ENCODE data around the gene ECM1.
A peak's percentile ranks its signal among the peaks of the same experiment; 100 is the strongest.

Gene ECM1

DNA sequence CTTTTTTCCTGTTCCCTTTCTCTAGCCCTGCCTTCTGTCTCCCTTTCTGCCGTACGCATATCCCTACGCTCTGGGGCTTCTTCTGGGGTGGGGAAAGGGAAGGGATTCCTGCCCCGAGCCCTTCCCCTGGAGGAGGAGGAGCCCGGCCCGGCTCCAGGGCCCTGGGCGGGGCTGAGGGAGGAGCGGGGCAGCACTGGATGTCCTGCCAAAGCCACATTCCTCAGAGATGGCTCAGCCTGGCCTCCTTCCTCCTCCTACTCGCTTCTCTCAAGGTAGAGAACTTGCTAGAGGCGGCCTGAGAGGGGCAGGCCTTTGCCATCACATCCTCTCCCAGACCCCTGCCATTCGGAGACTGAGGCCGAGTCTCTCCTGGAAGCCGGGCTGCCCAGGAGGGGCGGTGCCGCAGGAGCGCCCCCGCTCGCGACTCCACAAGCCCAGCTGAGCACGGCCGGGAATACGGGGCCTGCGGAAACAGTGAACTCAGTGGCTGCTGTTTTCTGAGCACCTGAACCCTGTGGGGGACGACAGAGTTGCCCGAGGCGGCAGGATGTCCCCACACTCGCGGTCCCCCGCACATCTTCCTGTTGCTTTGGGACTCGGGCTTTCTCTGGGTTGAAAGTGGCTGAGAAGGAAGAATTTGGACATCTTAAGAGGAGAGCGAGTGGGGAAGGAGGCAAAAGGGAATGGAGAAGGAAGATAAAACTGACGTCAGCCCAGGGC, 53.5 kb downstream of the ECM1 start:
- no peaks in the 10 kb centered on the region for H3K9me3 ChIP-seq (ENCODE audit: severe bottlenecking)
- peak overlapping the region; percentile 72 for H3K4me3 ChIP-seq (ENCODE audit: low read depth, low read length)
- H3K27me3 ChIP-seq (ENCODE audit: insufficient read depth, low read depth, severe bottlenecking), result no peaks in the 10 kb centered on the region
- TF ChIP-seq CTCF (IDR thresholded peaks at IDR 0.05; ENCODE audit: low read depth, low read length), result peak; percentile 21; the same call in 1 of the 2 replicates
- no peaks in the 10 kb centered on the region for H3K36me3 ChIP-seq
- DNase-seq, result peak; percentile 94
- H3K27ac ChIP-seq, result peak overlapping the region; percentile 72

DNA sequence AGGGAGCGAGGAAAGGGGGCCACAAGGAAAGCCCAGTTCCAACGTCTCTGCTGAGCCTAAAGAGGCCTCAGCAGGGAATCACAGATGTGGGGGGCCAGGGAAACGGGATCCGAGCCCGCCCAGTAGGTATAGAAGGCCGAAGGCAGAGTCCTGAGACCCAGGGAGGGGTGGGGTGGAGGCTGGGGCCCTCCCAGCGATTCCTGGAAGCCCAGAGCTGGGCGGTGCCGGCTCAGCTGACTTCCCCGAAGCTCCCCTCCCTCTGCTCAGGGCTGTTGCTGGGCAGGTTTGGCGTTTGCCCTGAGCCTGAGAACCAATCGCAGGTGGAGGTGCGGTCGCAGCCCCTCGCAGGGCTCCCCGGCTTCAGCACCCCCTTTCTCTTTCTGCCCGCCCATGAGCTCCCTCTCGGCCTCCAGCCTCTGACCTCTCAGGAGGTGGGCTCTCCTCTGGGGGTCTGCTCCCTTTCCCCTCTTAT, 54.1 kb downstream of the ECM1 start:
- Histone ChIP-seq H3K9me3 (ENCODE audit: severe bottlenecking) (no peaks in the 10 kb centered on the region), H3K27me3 (ENCODE audit: insufficient read depth, low read depth, severe bottlenecking) (no peaks in the 10 kb centered on the region), H3K27ac (peak overlapping the region; percentile 72), H3K4me3 (ENCODE audit: low read depth, low read length) (peak overlapping the region; percentile 72), H3K36me3 (no peaks in the 10 kb centered on the region)
- TF ChIP-seq CTCF (IDR thresholded peaks at IDR 0.05; ENCODE audit: low read depth, low read length), result no peak
- DNase-seq, result peak; percentile 93

DNA sequence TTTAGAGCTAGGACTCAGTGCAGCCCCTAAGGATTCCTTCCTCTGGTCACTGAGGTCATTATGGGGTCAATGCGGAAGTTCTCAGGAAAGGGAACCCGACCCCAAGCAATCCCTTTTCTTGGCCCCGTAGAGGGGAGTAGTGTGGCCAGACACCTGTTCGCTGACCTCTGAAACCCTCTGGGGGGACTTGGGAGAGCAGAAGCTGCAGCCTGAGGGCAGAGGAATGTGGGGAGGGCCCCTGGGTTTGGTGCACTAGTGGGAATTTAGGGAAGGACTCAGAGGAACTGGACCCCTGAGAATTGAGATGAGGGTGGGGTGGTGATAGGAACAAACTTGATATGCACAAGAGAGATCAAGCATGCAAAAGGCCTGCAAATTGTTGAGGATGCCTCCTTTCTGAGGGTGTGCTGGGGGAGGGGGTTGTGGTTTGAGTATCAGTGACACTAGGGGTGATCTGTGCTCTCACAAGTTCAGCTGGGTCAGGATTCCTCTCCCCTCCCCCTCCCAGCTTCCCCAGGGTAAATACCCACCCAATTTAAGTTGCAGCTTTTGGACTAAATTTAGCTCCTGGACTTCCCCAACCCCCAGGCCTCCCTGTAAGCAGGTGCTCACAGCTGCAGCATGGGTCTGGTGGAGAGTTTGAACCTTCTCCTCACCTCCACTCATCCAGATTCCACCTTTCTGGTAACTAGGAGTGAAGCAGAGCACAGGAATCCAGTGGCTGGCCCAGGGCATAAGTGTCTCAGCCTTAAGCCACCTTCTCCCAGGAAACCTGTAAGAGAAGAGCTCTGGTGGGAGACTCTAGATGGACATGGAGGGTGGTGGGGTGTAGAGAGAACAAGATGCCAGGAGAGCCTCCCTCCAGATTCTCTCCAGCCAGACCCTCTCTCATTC, 54.8 kb downstream of the ECM1 start:
- DNase-seq, result no peak
- TF ChIP-seq CTCF (IDR thresholded peaks at IDR 0.05; ENCODE audit: low read depth, low read length), result no peak
- no peaks in the 10 kb centered on the region for H3K27me3 ChIP-seq (ENCODE audit: insufficient read depth, low read depth, severe bottlenecking)
- H3K27ac ChIP-seq, result peak overlapping the region; percentile 72
- no peaks in the 10 kb centered on the region for H3K36me3 ChIP-seq
- peak overlapping the region; percentile 72 for H3K4me3 ChIP-seq (ENCODE audit: low read depth, low read length)
- H3K9me3 ChIP-seq (ENCODE audit: severe bottlenecking), result no peaks in the 10 kb centered on the region
